Psoas muscle (tissue), 8 donors: ENCODE measurements around the gene CRYBG1. TPM values are rescaled to one million over a fixed set of nuclear protein-coding genes. Genes with fewer than 3 reads are reported as not detected.
A peak's percentile ranks its signal among the peaks of the same experiment; 100 is the strongest.

Experiments
- ATAC-seq, 4 donors: fragments of 200-7000 bp; cut with Tn5 transposase; one replicate each; pipeline ENCODE4 v1.9.1; 2020; ENCODE audit warnings: moderate library complexity in 3 of 4, mild to moderate bottlenecking in 2 of 4
- DNase-seq, 2 donors: peaks; one replicate each; pipeline ENCODE4 v3.0.0-alpha.2; 2020
- H3K27ac ChIP-seq: fragments of 200-600 bp; one replicate; pipeline ENCODE4 v1.8.0; 2022
- H3K27me3 ChIP-seq, 3 donors: fragments of 200-600 bp in 1 of 3; one replicate each; pipeline versions ENCODE4 v1.6.1 to v1.8.0; 2013 to 2022; ENCODE audit warnings: low read length in 2 of 3, mild to moderate bottlenecking in 2 of 3, moderate library complexity in 1 of 3; ENCODE audit not compliant: insufficient read depth in 3 of 3
- H3K36me3 ChIP-seq, 2 donors: fragments of 200-600 bp in 1 of 2; one replicate each; pipeline versions ENCODE4 v1.6.1 to v1.8.0; 2013 to 2022; ENCODE audit warnings: low read depth in 1 of 2, mild to moderate bottlenecking in 1 of 2, moderate library complexity in 1 of 2; ENCODE audit not compliant: insufficient read depth in 1 of 2
- H3K4me1 ChIP-seq: fragments of 200-600 bp; one replicate; pipeline ENCODE4 v1.8.0; 2022
- H3K4me3 ChIP-seq: fragments of 200-600 bp; one replicate; pipeline ENCODE4 v1.8.0; 2022; ENCODE audit warnings: mild to moderate bottlenecking
- H3K9me3 ChIP-seq: fragments of 200-600 bp; one replicate; pipeline ENCODE4 v1.8.0; 2022
- WGBS, 3 donors: extraction: QIAGEN DNeasy Blood & Tissue Kit; methylation state at CpG; one replicate each; pipeline versions ENCODE4 v1.1.6 to v1.1.7; 2013; 5-methylcytosine and 5-hydroxymethylcytosine counted together
- intact Hi-C, 2 donors: fragments of 100-400 bp; cut with DNase I; formaldehyde crosslinking; loops; one replicate each; pipeline versions ENCODE4 v1.11.0 to v1.14.2; 2022
- polyA plus RNA-seq, 3 donors: library from polyadenylated mRNA; stranded (reverse); fragments of 200-250 nt; gene quantifications; one replicate each; pipeline ENCODE4 v1.2.3, GENCODE V29; 2013
- total RNA-seq, 4 donors: library from RNA; stranded (reverse); fragmentation: NEBNext Ultra II Directional in 2 of 4; extraction: Animal tissue kit (Norgen Biotek cat#: 25700) in 2 of 4; gene quantifications; one replicate each; pipeline versions ENCODE4 v1.2.1 to v1.2.4, GENCODE V29; 2021 to 2023
- TF ChIP-seq, protein P1 (sequence below): fragments of 200-600 bp; IDR thresholded peaks from one replicate; pipeline ENCODE4 v1.8.0; 2022; ENCODE audit warnings: antibody characterized with exemption
- donor health status: healthy with polysubstance abuse.
- donor health status: DM: no; HTN: no; CAD: no; lungs with moderate emphysema.
- donor health status: Bipolar disorder and iron deficiency.
- donor health status: healthy.
- donor health status: DM: yes; HTN: yes; CAD: no.
- donor health status: DM: no; HTN: no; CAD: no.
- donor health status: DM: no; HTN: no; CAD: no.
- donor health status: DM: yes; HTN: yes; CAD: no.

Gene CRYBG1
- total and polyA plus RNA-seq, 7 donors: 0.17 to 1.6 (median 0.82) TPM

DNA sequence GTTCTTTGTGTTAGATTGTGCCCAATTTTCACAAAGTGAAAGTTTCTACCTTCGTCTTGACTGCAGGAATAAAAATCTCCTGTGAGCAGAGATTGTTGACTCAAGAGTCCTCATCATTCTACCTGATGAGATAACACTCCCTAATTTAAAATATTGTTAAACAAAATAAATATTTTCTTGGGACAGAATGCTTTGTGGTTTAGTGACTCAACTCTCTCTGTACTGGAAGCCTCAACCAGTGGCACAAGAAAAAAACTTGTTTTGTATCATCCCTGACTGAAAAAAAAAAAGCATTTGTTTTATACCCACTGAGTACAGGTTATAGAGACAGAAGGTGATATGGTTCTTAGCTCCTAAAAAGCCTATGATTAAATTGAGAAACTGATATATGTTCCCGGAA is 78.9 kb downstream of the CRYBG1 start:
- intact Hi-C loops: no loop called here
- no peak overlapping the region for H3K4me3 ChIP-seq
- no peak overlapping the region for H3K27ac ChIP-seq
- DNase-seq: no peak
- TF ChIP-seq, protein P1, sequence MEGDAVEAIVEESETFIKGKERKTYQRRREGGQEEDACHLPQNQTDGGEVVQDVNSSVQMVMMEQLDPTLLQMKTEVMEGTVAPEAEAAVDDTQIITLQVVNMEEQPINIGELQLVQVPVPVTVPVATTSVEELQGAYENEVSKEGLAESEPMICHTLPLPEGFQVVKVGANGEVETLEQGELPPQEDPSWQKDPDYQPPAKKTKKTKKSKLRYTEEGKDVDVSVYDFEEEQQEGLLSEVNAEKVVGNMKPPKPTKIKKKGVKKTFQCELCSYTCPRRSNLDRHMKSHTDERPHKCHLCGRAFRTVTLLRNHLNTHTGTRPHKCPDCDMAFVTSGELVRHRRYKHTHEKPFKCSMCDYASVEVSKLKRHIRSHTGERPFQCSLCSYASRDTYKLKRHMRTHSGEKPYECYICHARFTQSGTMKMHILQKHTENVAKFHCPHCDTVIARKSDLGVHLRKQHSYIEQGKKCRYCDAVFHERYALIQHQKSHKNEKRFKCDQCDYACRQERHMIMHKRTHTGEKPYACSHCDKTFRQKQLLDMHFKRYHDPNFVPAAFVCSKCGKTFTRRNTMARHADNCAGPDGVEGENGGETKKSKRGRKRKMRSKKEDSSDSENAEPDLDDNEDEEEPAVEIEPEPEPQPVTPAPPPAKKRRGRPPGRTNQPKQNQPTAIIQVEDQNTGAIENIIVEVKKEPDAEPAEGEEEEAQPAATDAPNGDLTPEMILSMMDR: no peak
- 71 to 80% (median 79%) methylated on average over 2 of the region's 2 CpGs for WGBS, 3 donors
- H3K9me3 ChIP-seq: no peaks in the 10 kb centered on the region
- H3K36me3 ChIP-seq: no peaks in the 10 kb centered on the region
- no peaks in the 10 kb centered on the region for H3K4me1 ChIP-seq
- peaks cover 0 to 32% (median 13%) of the 10 kb centered on the region in 3 donors for H3K27me3 ChIP-seq
- no peak for ATAC-seq

DNA sequence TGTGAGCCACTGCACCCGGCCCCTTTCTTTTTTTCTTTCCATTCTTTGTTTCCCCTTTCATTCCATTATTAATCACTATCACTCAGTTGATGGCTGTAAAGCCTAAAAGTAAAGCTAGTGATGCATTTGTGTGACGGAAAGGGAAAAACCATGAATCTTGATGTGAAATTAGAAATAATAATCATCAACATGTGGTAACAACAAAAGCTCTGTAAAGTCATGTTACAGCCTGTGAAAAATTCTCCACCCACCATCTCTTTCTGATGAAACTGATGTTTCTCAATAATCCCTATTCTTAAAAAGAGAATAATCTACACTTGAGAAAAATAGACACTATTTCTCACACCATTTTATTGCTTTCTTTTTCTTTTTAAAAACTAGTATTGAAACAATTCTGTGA is 80.0 kb downstream of the CRYBG1 start:
- H3K36me3 ChIP-seq: no peaks in the 10 kb centered on the region
- intact Hi-C loops: no loop called here
- H3K27ac ChIP-seq: no peak overlapping the region
- ATAC-seq: no peak
- DNase-seq: no peak
- TF ChIP-seq, protein P1: no peak
- no peaks in the 10 kb centered on the region for H3K9me3 ChIP-seq
- WGBS, 3 donors: 47 to 59% (median 56%) methylated on average over 2 of the region's 2 CpGs
- no peaks in the 10 kb centered on the region for H3K4me1 ChIP-seq
- H3K27me3 ChIP-seq: peaks cover 0 to 33% (median 15%) of the 10 kb centered on the region in 3 donors
- H3K4me3 ChIP-seq: no peak overlapping the region

DNA sequence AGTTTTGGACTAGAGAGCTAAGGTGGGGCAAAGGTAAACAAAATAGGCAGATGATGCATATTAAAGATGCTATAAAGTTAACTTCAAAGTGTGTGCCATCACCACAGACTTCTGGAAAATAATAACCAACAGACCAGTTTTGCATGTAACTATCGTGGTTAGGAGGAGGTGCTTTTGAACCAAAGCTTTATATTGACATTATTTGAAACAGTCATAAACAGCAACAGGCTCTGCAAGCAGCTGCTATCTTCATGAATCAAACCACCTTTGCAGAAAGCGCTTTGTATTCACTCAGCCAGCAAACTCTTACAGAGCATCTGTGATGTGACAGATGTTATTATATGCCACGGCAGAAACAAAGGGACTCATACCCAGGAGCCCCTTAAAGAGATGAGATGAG is 81.9 kb downstream of the CRYBG1 start:
- DNase-seq (no peak), ATAC-seq (no peak)
- Histone ChIP-seq H3K4me1 (no peaks in the 10 kb centered on the region), H3K36me3 (no peaks in the 10 kb centered on the region), H3K4me3 (no peak overlapping the region), H3K27ac (no peak overlapping the region), H3K27me3 (peaks cover 0 to 33% (median 15%) of the 10 kb centered on the region in 3 donors), H3K9me3 (no peaks in the 10 kb centered on the region)
- intact Hi-C loops: no loop called here
- 49 to 65% (median 52%) methylated on average over 3 of the region's 3 CpGs for WGBS, 3 donors
- TF ChIP-seq, protein P1: no peak

DNA sequence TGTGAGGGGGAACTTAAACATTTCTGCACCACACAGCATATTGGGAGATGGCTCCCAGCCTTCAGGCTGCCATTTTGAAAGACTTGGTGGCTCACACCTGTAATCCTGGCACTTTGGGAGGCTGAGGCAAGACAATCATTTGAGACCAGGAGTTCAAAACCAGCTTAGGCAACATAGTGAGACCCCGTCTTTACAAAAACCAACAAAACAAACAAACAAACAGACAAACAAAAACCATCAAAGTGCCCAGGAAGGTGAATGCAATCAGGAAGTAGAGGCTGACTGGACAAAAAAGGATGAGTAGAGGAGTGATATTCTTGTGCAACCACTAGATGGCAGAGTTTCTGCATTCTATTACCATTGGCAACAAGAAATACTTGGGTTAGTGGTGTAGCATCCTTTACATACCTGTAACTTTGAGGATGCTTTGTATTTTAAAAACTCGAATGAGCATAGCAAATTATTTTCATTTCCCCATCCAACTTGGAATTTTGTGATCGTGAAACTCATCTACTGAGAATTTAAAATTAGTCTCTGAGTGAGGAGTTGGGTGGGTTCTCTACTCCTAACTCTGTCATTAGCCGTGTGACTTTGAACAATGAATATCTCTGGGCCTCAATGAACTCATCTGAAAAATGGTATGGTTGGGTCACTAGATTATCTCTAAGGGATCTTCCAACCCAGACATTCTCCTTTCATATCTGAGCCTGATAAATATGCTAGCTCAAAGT is 84.4 kb downstream of the CRYBG1 start:
- DNase-seq: no peak
- TF ChIP-seq, protein P1: peak; percentile 77
- no peaks in the 10 kb centered on the region for H3K9me3 ChIP-seq
- H3K4me3 ChIP-seq: no peak overlapping the region
- H3K27ac ChIP-seq: no peak overlapping the region
- WGBS, 3 donors: 13 to 36% (median 35%) methylated on average over 4 of the region's 4 CpGs
- ATAC-seq: peak; percentile 68 to 86 (median 75)
- intact Hi-C loops: loop anchor here (2.0 to 5.0 kb wide), 3 partner anchors 108 to 534 kb away; no protein-coding TSS in a partner anchor
- H3K4me1 ChIP-seq: no peaks in the 10 kb centered on the region
- H3K36me3 ChIP-seq: no peaks in the 10 kb centered on the region
- peaks cover 0 to 25% (median 10%) of the 10 kb centered on the region in 3 donors for H3K27me3 ChIP-seq
